GM21576 (cell line): ENCODE data around the gene KAT2A.

Experiments
- ATAC-seq: cut with Tn5 transposase; IDR thresholded peaks from one replicate; pipeline ENCODE4 v1.9.1; 2021; ENCODE audit warnings: mild to moderate bottlenecking, moderate library complexity; ENCODE audit not compliant: unreplicated experiment

Gene KAT2A

DNA sequence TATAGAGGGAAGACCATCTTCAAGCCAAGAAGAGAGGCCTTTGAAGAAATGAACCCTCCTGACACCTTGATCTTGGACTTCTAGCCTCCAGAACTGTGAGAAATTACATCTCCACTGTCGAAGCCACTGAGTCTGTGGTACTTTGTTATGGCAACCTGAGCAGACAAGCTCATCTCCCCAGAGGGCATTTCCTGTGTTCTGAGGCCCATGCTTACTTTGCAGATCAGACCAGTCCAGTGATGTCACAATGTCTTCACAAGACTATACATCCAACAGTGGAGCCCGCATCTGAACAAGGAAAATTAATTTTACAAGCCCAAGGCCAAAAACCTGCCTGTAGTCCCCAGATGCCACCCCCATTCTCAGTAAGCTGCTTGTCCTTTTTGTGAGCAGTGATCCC lies 56.0 kb downstream of the KAT2A start:
- ATAC-seq = no peak
